ENCODE data around the gene RAD52. TPM values are rescaled to one million over a fixed set of nuclear protein-coding genes. Genes with fewer than 3 reads are reported as not detected.

RAD52 gene
- total RNA-seq, 6 donors from 2014 or later, result 8.2 to 59.7 (median 14.9) TPM

DNA sequence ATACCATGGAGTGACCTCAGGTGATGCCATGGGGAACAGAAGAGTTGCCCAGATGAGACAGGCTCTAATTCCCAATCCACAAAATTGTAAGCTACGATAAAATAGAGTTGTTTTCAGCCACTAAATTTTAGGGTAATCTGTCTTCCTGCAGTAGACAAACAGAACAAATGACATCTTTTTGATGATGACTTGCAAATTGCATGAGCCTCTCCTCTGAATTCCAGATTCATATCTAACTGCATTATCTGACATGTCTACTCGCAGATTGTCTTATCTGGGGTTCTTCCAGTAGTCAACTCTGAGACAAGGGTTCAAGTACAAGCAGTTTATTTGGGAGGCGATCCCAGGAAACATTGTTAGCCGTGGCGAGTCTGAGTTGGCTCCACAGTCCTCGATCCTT is 27.1 kb upstream of the RAD52 start:
- DNase-seq, result no peak
- no peak overlapping the region for H3K27ac ChIP-seq
- H3K4me1 ChIP-seq, result no peaks in the 10 kb centered on the region
- no peak for TF ChIP-seq POLR2AphosphoS5 (IDR thresholded peaks at IDR 0.05)
- TF ChIP-seq, protein P1, sequence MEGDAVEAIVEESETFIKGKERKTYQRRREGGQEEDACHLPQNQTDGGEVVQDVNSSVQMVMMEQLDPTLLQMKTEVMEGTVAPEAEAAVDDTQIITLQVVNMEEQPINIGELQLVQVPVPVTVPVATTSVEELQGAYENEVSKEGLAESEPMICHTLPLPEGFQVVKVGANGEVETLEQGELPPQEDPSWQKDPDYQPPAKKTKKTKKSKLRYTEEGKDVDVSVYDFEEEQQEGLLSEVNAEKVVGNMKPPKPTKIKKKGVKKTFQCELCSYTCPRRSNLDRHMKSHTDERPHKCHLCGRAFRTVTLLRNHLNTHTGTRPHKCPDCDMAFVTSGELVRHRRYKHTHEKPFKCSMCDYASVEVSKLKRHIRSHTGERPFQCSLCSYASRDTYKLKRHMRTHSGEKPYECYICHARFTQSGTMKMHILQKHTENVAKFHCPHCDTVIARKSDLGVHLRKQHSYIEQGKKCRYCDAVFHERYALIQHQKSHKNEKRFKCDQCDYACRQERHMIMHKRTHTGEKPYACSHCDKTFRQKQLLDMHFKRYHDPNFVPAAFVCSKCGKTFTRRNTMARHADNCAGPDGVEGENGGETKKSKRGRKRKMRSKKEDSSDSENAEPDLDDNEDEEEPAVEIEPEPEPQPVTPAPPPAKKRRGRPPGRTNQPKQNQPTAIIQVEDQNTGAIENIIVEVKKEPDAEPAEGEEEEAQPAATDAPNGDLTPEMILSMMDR (IDR thresholded peaks at IDR 0.05), result no peak
- TF ChIP-seq POLR2A (IDR thresholded peaks at IDR 0.05), result no peak
- TF ChIP-seq EP300 (IDR thresholded peaks at IDR 0.05), result no peak
- H3K4me3 ChIP-seq, result no peak overlapping the region
- no peaks in the 10 kb centered on the region for H3K36me3 ChIP-seq
- H3K9me3 ChIP-seq, result no peaks in the 10 kb centered on the region
- WGBS, 2 donors, result 77 to 80% methylated on average over 6 of the region's 6 CpGs
- ATAC-seq (ENCODE audit: low FRiP score in 2 of 2), result no peak
- H3K27me3 ChIP-seq, result no peaks in the 10 kb centered on the region

DNA sequence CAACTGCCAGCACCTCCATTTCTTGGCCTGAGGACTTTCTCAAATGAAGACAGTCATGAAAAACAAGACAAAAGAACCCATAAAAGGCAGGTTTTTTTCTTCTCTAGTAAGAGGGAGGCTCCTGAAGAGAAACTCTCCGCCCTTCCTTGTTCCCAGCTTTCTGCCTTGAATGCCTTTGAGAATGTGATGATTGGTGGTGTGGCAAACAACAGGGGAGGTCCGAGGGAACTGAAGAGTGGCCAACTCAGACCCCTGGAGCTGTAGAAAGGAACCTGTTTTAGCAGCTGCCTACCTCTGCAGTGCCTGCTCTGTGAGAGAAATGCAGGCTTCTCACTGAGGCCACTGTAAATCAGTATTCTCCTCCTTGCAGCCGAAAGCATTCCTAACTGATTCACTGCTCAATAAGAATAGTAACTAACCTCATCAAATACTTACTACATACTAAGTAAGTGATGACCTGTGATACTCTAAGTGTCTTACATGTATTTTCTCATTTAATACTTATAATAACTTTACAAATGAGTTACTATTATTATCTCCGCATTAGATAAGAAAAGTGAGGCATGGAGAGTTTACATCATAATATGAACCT is 24.9 kb upstream of the RAD52 start:
- H3K4me3 ChIP-seq, result no peak overlapping the region

DNA sequence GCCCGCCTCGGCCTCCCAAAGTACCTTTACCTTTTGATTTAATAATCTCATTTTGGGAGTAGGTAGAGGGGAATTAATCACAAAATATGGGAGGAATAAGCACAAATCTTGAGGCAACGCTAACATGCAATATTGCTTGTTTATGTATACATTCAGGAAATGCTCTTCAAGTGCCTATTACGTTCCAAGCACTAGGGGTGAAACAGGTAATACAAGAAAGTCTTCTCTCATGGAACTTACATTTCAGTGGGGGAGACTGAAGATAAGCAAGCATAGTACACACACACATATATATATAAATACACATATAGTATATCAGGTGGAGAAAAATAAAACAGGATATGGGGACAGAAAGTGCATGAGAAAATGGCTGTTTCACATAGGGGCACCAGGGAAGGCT is 22.5 kb upstream of the RAD52 start:
- no peak for ATAC-seq (ENCODE audit: low FRiP score in 2 of 2)
- Histone ChIP-seq H3K27ac (no peak overlapping the region), H3K4me1 (no peaks in the 10 kb centered on the region), H3K27me3 (no peaks in the 10 kb centered on the region), H3K36me3 (no peaks in the 10 kb centered on the region), H3K4me3 (no peak overlapping the region), H3K9me3 (no peaks in the 10 kb centered on the region)
- TF ChIP-seq EP300 (IDR thresholded peaks at IDR 0.05) (no peak), POLR2AphosphoS5 (IDR thresholded peaks at IDR 0.05) (no peak), POLR2A (IDR thresholded peaks at IDR 0.05) (no peak)
- TF ChIP-seq, protein P1 (IDR thresholded peaks at IDR 0.05), result no peak
- no peak for DNase-seq
- WGBS, 2 donors, result 89 to 94% methylated on average over 4 of the region's 4 CpGs

More for the DNA sequence above, 24.9 kb upstream of the RAD52 start:
- H3K9me3 ChIP-seq, result no peaks in the 10 kb centered on the region
- H3K36me3 ChIP-seq, result no peaks in the 10 kb centered on the region
- TF ChIP-seq EP300 (IDR thresholded peaks at IDR 0.05) (no peak), POLR2A (IDR thresholded peaks at IDR 0.05) (no peak), POLR2AphosphoS5 (IDR thresholded peaks at IDR 0.05) (no peak)
- TF ChIP-seq, protein P1 (IDR thresholded peaks at IDR 0.05), result no peak
- WGBS, 2 donors, result 87 to 93% methylated on average over 4 of the region's 4 CpGs
- H3K27me3 ChIP-seq, result no peaks in the 10 kb centered on the region
- H3K4me1 ChIP-seq, result no peaks in the 10 kb centered on the region
- DNase-seq (no peak), ATAC-seq (ENCODE audit: low FRiP score in 2 of 2) (no peak)
- H3K27ac ChIP-seq, result no peak overlapping the region

DNA sequence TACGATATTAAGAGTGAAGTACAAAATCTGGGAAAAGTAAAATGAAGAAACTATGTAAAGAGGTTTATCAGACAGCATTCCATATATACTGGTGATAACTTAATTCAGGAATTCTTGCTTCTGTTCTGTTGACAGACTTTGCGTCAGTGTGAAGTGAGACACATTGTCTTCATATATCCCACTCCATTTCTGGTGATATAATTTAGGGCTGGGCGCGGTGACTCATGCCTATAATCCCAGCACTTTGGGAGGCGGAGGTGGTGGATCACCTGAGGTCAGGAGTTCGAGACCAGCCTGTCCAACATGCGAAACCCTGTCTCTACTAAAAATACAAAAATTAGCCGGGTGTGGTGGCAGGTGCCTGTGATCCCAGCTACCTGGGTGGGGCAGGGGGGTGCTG is 20.3 kb upstream of the RAD52 start:
- no peak for TF ChIP-seq POLR2A (IDR thresholded peaks at IDR 0.05)
- TF ChIP-seq EP300 (IDR thresholded peaks at IDR 0.05), result no peak
- no peak for TF ChIP-seq POLR2AphosphoS5 (IDR thresholded peaks at IDR 0.05)
- TF ChIP-seq, protein P1 (IDR thresholded peaks at IDR 0.05), result no peak
- no peak for DNase-seq
- Histone ChIP-seq H3K36me3 (no peaks in the 10 kb centered on the region), H3K4me3 (no peak overlapping the region), H3K4me1 (no peaks in the 10 kb centered on the region), H3K27me3 (no peaks in the 10 kb centered on the region), H3K9me3 (no peaks in the 10 kb centered on the region), H3K27ac (no peak overlapping the region)
- WGBS, 2 donors, result 84 to 89% methylated on average over 8 of the region's 8 CpGs
- ATAC-seq (ENCODE audit: low FRiP score in 2 of 2), result no peak

DNA sequence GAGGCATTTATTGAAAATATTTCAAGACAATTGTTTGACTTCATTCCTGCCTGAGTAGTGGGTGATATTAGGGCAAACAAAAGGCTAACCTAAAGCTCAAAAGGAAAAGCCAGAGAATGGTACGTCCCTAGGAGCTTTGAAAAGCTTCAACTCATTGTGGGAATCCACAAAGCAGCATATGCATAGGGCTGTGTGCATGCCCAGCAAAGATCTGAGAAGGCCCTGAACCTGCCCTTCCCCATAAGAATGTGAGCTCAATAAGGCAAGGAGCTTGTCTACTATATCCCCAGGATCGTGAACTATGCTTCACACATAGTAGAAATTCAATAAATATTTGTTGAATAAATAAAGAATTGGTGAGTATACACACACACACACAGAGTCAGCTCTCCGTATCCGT is 19.1 kb upstream of the RAD52 start:
- WGBS, 2 donors, result 70 to 80% methylated on average over 4 of the region's 4 CpGs
- H3K36me3 ChIP-seq, result no peaks in the 10 kb centered on the region
- no peak for TF ChIP-seq POLR2A (IDR thresholded peaks at IDR 0.05)
- TF ChIP-seq EP300 (IDR thresholded peaks at IDR 0.05), result no peak
- TF ChIP-seq, protein P1 (IDR thresholded peaks at IDR 0.05), result no peak
- H3K9me3 ChIP-seq, result no peaks in the 10 kb centered on the region
- DNase-seq, result no peak
- H3K4me3 ChIP-seq, result no peak overlapping the region
- H3K4me1 ChIP-seq, result no peaks in the 10 kb centered on the region
- H3K27ac ChIP-seq, result no peak overlapping the region
- H3K27me3 ChIP-seq, result no peaks in the 10 kb centered on the region
- no peak for ATAC-seq (ENCODE audit: low FRiP score in 2 of 2)
